ENCODE results near the gene PPP6R1.

Gene PPP6R1

GRCh38 chr19:55264531-55264930 is 5.7 kb upstream of the PPP6R1 start:
- H4K8ac ChIP-seq (ENCODE audit: low read depth, low read length), result no peak overlapping the region
- no peak overlapping the region for H3K4ac ChIP-seq (ENCODE audit: low read depth, low read length)
- no peak overlapping the region for H3K27ac ChIP-seq (ENCODE audit: low read depth, low read length)

GRCh38 chr19:55262359-55262758 is 3.5 kb upstream of the PPP6R1 start:
- H2AFZ ChIP-seq (ENCODE audit: insufficient read depth, low read length, poor library complexity), result no peak overlapping the region
- no peak overlapping the region for H3K23ac ChIP-seq (ENCODE audit: low read length)
- no peak overlapping the region for H2BK120ac ChIP-seq (ENCODE audit: insufficient read depth, low read length, poor library complexity)
- no peak overlapping the region for H3K4ac ChIP-seq (ENCODE audit: low read depth, low read length)
- peaks cover 0 to 4% of the 10 kb centered on the region in 2 experiments for H3K36me3 ChIP-seq (ENCODE audit: control insufficient read depth in 1 of 2, insufficient read depth in 2 of 2, low read length in 2 of 2)
- no peaks in the 10 kb centered on the region for H3K27me3 ChIP-seq (ENCODE audit: insufficient read depth, low read length)
- H3K79me1 ChIP-seq (ENCODE audit: low read length), result peaks cover 13% of the 10 kb centered on the region
- no peak overlapping the region for H3K4me2 ChIP-seq (ENCODE audit: low read length)
- H4K91ac ChIP-seq (ENCODE audit: low read depth, low read length), result no peak overlapping the region
- WGBS (ENCODE audit: extremely low coverage, insufficient coverage, insufficient read length), result no CpG with 5 or more reads among the region's 9 CpGs
- H2BK12ac ChIP-seq (ENCODE audit: low read length), result no peak overlapping the region
- no peak overlapping the region for H4K12ac ChIP-seq (ENCODE audit: low read depth, low read length)
- DNase-seq, result no peak
- peaks cover 6 to 9% of the 10 kb centered on the region in 2 experiments for H3K4me1 ChIP-seq (ENCODE audit: control insufficient read depth in 1 of 2, insufficient read depth in 2 of 2, low read length in 2 of 2)
- H3K14ac ChIP-seq (ENCODE audit: low read length), result no peak overlapping the region
- no peak overlapping the region for H3K18ac ChIP-seq (ENCODE audit: low read length)
- H4K8ac ChIP-seq (ENCODE audit: low read depth, low read length), result no peak overlapping the region
- no peak overlapping the region for H2BK5ac ChIP-seq (ENCODE audit: low read depth, low read length, poor library complexity)
- no peak overlapping the region for H3K27ac ChIP-seq (ENCODE audit: low read depth, low read length)
- H3K79me2 ChIP-seq (ENCODE audit: control insufficient read depth, insufficient read depth, low read length, poor library complexity), result peaks cover 13% of the 10 kb centered on the region
- H2AK5ac ChIP-seq (ENCODE audit: low read length), result no peak overlapping the region
- H3K4me3 ChIP-seq (ENCODE audit: low read depth, low read length), result no peak overlapping the region
- peak overlapping the region; percentile 8 for H3K9ac ChIP-seq (ENCODE audit: low read length)
- H3K9me3 ChIP-seq (ENCODE audit: insufficient read depth, low read depth, low read length), result peaks cover 5% of the 10 kb centered on the region

More at GRCh38 chr19:55264531-55264930, 5.7 kb upstream of the PPP6R1 start:
- Histone ChIP-seq H2AK5ac (ENCODE audit: low read length) (no peak overlapping the region), H2BK5ac (ENCODE audit: low read depth, low read length, poor library complexity) (no peak overlapping the region), H3K9me3 (ENCODE audit: insufficient read depth, low read depth, low read length) (peaks cover 5% of the 10 kb centered on the region), H3K4me1 (ENCODE audit: control insufficient read depth in 1 of 2, insufficient read depth in 2 of 2, low read length in 2 of 2) (peaks cover 0 to 3% of the 10 kb centered on the region in 2 experiments), H3K79me2 (ENCODE audit: control insufficient read depth, insufficient read depth, low read length, poor library complexity) (no peaks in the 10 kb centered on the region), H2BK12ac (ENCODE audit: low read length) (no peak overlapping the region), H3K79me1 (ENCODE audit: low read length) (peaks cover 2% of the 10 kb centered on the region), H2BK120ac (ENCODE audit: insufficient read depth, low read length, poor library complexity) (no peak overlapping the region), H3K23ac (ENCODE audit: low read length) (no peak overlapping the region), H3K14ac (ENCODE audit: low read length) (no peak overlapping the region), H3K4me2 (ENCODE audit: low read length) (no peak overlapping the region), H4K12ac (ENCODE audit: low read depth, low read length) (no peak overlapping the region), H3K18ac (ENCODE audit: low read length) (no peak overlapping the region), H3K27me3 (ENCODE audit: insufficient read depth, low read length) (no peaks in the 10 kb centered on the region), H4K91ac (ENCODE audit: low read depth, low read length) (no peak overlapping the region), H3K4me3 (ENCODE audit: low read depth, low read length) (no peak overlapping the region), H2AFZ (ENCODE audit: insufficient read depth, low read length, poor library complexity) (no peak overlapping the region), H3K9ac (ENCODE audit: low read length) (no peak overlapping the region), H3K36me3 (ENCODE audit: control insufficient read depth in 1 of 2, insufficient read depth in 2 of 2, low read length in 2 of 2) (peaks cover 0 to 4% of the 10 kb centered on the region in 2 experiments)
- DNase-seq, result peak in 1 of 2 donors; percentile 17
- no CpG with 5 or more reads among the region's 5 CpGs for WGBS (ENCODE audit: extremely low coverage, insufficient coverage, insufficient read length)

- Histone ChIP-seq H2AK5ac (ENCODE audit: low read length) (no peak overlapping the region), H3K4ac (ENCODE audit: low read depth, low read length) (no peak overlapping the region), H3K36me3 (ENCODE audit: control insufficient read depth in 1 of 2, insufficient read depth in 2 of 2, low read length in 2 of 2) (peaks cover 0 to 4% of the 10 kb centered on the region in 2 experiments), H2BK5ac (ENCODE audit: low read depth, low read length, poor library complexity) (no peak overlapping the region), H3K4me1 (ENCODE audit: control insufficient read depth in 1 of 2, insufficient read depth in 2 of 2, low read length in 2 of 2) (peaks cover 10 to 14% of the 10 kb centered on the region in 2 experiments), H3K23ac (ENCODE audit: low read length) (no peak overlapping the region), H2AFZ (ENCODE audit: insufficient read depth, low read length, poor library complexity) (no peak overlapping the region), H3K27me3 (ENCODE audit: insufficient read depth, low read length) (no peaks in the 10 kb centered on the region), H3K79me2 (ENCODE audit: control insufficient read depth, insufficient read depth, low read length, poor library complexity) (peaks cover 14% of the 10 kb centered on the region), H4K8ac (ENCODE audit: low read depth, low read length) (no peak overlapping the region), H3K9me3 (ENCODE audit: insufficient read depth, low read depth, low read length) (peaks cover 5% of the 10 kb centered on the region), H3K9ac (ENCODE audit: low read length) (no peak overlapping the region), H4K91ac (ENCODE audit: low read depth, low read length) (no peak overlapping the region), H3K4me2 (ENCODE audit: low read length) (no peak overlapping the region), H3K14ac (ENCODE audit: low read length) (no peak overlapping the region), H4K12ac (ENCODE audit: low read depth, low read length) (no peak overlapping the region), H2BK120ac (ENCODE audit: insufficient read depth, low read length, poor library complexity) (no peak overlapping the region), H3K79me1 (ENCODE audit: low read length) (peaks cover 13% of the 10 kb centered on the region), H2BK12ac (ENCODE audit: low read length) (no peak overlapping the region), H3K18ac (ENCODE audit: low read length) (no peak overlapping the region), H3K4me3 (ENCODE audit: low read depth, low read length) (no peak overlapping the region), H3K27ac (ENCODE audit: low read depth, low read length) (no peak overlapping the region)
- DNase-seq, result no peak
- no CpG with 5 or more reads among the region's 13 CpGs for WGBS (ENCODE audit: extremely low coverage, insufficient coverage, insufficient read length)
These were observed 2.9 kb upstream of the PPP6R1 start for GRCh38 chr19:55261671-55262126.

- Histone ChIP-seq H4K91ac (ENCODE audit: low read depth, low read length) (peak overlapping the region; percentile 79), H2BK12ac (ENCODE audit: low read length) (no peak overlapping the region), H3K14ac (ENCODE audit: low read length) (peak overlapping the region; percentile 91), H3K4me1 (ENCODE audit: control insufficient read depth in 1 of 2, insufficient read depth in 2 of 2, low read length in 2 of 2) (peaks cover 16 to 26% of the 10 kb centered on the region in 2 experiments), H3K79me2 (ENCODE audit: control insufficient read depth, insufficient read depth, low read length, poor library complexity) (peaks cover 29% of the 10 kb centered on the region), H3K18ac (ENCODE audit: low read length) (peak overlapping the region; percentile 51), H3K27ac (ENCODE audit: low read depth, low read length) (peak overlapping the region; percentile 85), H2BK120ac (ENCODE audit: insufficient read depth, low read length, poor library complexity) (peak overlapping the region; percentile 49), H2AK5ac (ENCODE audit: low read length) (peak overlapping the region; percentile 81), H3K4me2 (ENCODE audit: low read length) (peak overlapping the region; percentile 75), H2AFZ (ENCODE audit: insufficient read depth, low read length, poor library complexity) (peak overlapping the region; percentile 50), H3K27me3 (ENCODE audit: insufficient read depth, low read length) (no peaks in the 10 kb centered on the region), H4K8ac (ENCODE audit: low read depth, low read length) (peak overlapping the region; percentile 97), H3K4ac (ENCODE audit: low read depth, low read length) (peak overlapping the region; percentile 39), H2BK5ac (ENCODE audit: low read depth, low read length, poor library complexity) (peak overlapping the region; percentile 64), H3K9ac (ENCODE audit: low read length) (peak overlapping the region; percentile 78), H4K12ac (ENCODE audit: low read depth, low read length) (peak overlapping the region; percentile 69), H3K79me1 (ENCODE audit: low read length) (peaks cover 13% of the 10 kb centered on the region), H3K4me3 (ENCODE audit: low read depth, low read length) (no peak overlapping the region), H3K9me3 (ENCODE audit: insufficient read depth, low read depth, low read length) (no peaks in the 10 kb centered on the region), H3K36me3 (ENCODE audit: control insufficient read depth in 1 of 2, insufficient read depth in 2 of 2, low read length in 2 of 2) (peaks cover 0 to 4% of the 10 kb centered on the region in 2 experiments), H3K23ac (ENCODE audit: low read length) (no peak overlapping the region)
- DNase-seq, result no peak
- WGBS (ENCODE audit: extremely low coverage, insufficient coverage, insufficient read length), result no CpG with 5 or more reads among the region's 29 CpGs
These were observed 858 bp upstream of the PPP6R1 start for GRCh38 chr19:55259540-55260210.

Data from trophoblast cell (in vitro differentiated cells and primary cell).